Heart right ventricle (tissue), 16 donors: ENCODE data around the gene KRT1. TPM values are rescaled to one million over a fixed set of nuclear protein-coding genes. Genes with fewer than 3 reads are reported as not detected.

Source experiments
- ATAC-seq, 8 donors: fragments of 200-7000 bp; cut with Tn5 transposase; one replicate each; pipeline ENCODE4 v1.9.1; 2020; ENCODE audit warnings: mild to moderate bottlenecking in 8 of 8, moderate library complexity in 8 of 8, moderate number of reproducible peaks in 1 of 8
- DNase-seq, 2 donors: peaks; one replicate each; pipeline ENCODE4 v3.0.0-alpha.2; 2020
- H3K27ac ChIP-seq, 10 donors: fragments of 200-600 bp; sonication (generic) in 2 of 10; one replicate each; pipeline versions ENCODE4 v1.5.0 to v1.8.0; 2020 to 2022; ENCODE audit warnings: mild to moderate bottlenecking in 3 of 10
- H3K27me3 ChIP-seq, 7 donors: fragments of 200-600 bp; one replicate each; pipeline ENCODE4 v1.8.0; 2021 to 2022; ENCODE audit warnings: mild to moderate bottlenecking in 2 of 7
- H3K36me3 ChIP-seq, 9 donors: fragments of 200-600 bp; sonication (generic) in 1 of 9; one replicate each; pipeline versions ENCODE4 v1.5.0 to v1.8.0; 2020 to 2022; ENCODE audit warnings: mild to moderate bottlenecking in 2 of 9
- H3K4me1 ChIP-seq, 9 donors: fragments of 200-600 bp; sonication (generic) in 1 of 9; one replicate each; pipeline versions ENCODE4 v1.5.0 to v1.8.0; 2020 to 2022; ENCODE audit warnings: mild to moderate bottlenecking in 4 of 9
- H3K4me3 ChIP-seq, 10 donors: fragments of 200-600 bp; sonication (generic) in 2 of 10; one replicate each; pipeline versions ENCODE4 v1.5.0 to v1.8.0; 2020 to 2022; ENCODE audit warnings: mild to moderate bottlenecking in 7 of 10, moderate library complexity in 2 of 10
- H3K9me3 ChIP-seq, 11 donors: fragments of 200-600 bp in 10 of 11; sonication (generic) in 2 of 11; one replicate each; pipeline versions ENCODE4 v1.5.0 to v1.8.0; 2013 to 2022; ENCODE audit warnings: mild to moderate bottlenecking in 2 of 11, control low read depth in 1 of 11, moderate library complexity in 1 of 11
- CTCF ChIP-seq, 9 donors: fragments of 200-600 bp; sonication (generic) in 2 of 9; IDR thresholded peaks; one replicate each; pipeline versions ENCODE4 v1.5.0 to v1.8.0; 2021 to 2022; ENCODE audit warnings: antibody characterized with exemption in 9 of 9, mild to moderate bottlenecking in 5 of 9, moderate library complexity in 1 of 9
- WGBS, 2 donors: extraction: QIAGEN DNeasy Blood & Tissue Kit; methylation state at CpG; one replicate each; pipeline ENCODE4 v1.1.7; 2013; ENCODE audit warnings: inconsistent platforms in 1 of 2; 5-methylcytosine and 5-hydroxymethylcytosine counted together
- intact Hi-C, 10 donors: fragments of 100-400 bp; cut with DNase I; formaldehyde crosslinking; loops; one replicate each; pipeline versions ENCODE4 v1.11.1 to v1.14.2; 2022
- polyA plus RNA-seq, 2 donors: library from polyadenylated mRNA; stranded (reverse); fragments of 200-250 nt; gene quantifications; one replicate each; pipeline ENCODE4 v1.2.3, GENCODE V29; 2013
- total RNA-seq, 10 donors: library from RNA; stranded (reverse); fragmentation: NEBNext Ultra II Directional in 3 of 10; extraction: Animal tissue kit (Norgen Biotek cat#: 25700) in 3 of 10; gene quantifications; one replicate each; pipeline versions ENCODE4 v1.2.1 to v1.2.4, GENCODE V29; 2021 to 2023
- donor health status: Arrhythmogenic right ventricular cardiomyopathy.
- donor health status: ischemic (EF 13 %, LVEDD 7.1; RV severe dilation, severe dysfunction).
- donor health status: healthy with polysubstance abuse.
- donor health status: DM: no; HTN: yes; CAD: no.
- donor health status: DM: no; HTN: no; CAD: no.
- donor health status: ischemic (EF 25% LVEDD 6.9; RV normal size, moderate dysfunction).
- donor health status: ischemic (EF 25% LVEDD 5.7; RV mildly dilated, moderate dysfunction).
- donor health status: healthy.
- donor health status: DM: yes; HTN: yes; CAD: no.
- donor health status: Ischemic cardiomyopathy.
- donor health status: ischemic (EF 35%, LVEDD 5.7; RV mildly dilated, moderate dysfunction).
- donor health status: nonischemic (EF 11% LVEDD 7.7; RV severe dilation, severe dysfunction).
- donor health status: DM: yes; HTN: yes; CAD: no.
- donor health status: PGD.
- donor health status: ischemic (EF 29% LVEDD 5.4; RV normal size, mild dysfunction).
- donor health status: nonischemic (EF 23%, LVEDD 6.1; RV moderate dilation, normal function).

The KRT1 gene
- total and polyA plus RNA-seq, 12 donors = not detected

- TF ChIP-seq CTCF (IDR thresholded peaks at IDR 0.05) = no peak
- no peak overlapping the region for H3K4me3 ChIP-seq
- ATAC-seq (no peak), DNase-seq (no peak)
- WGBS, 2 donors = 64 to 72% methylated on average over 5 of the region's 5 CpGs
- peaks cover 0 to 49% (median 15%) of the 10 kb centered on the region in 7 donors for H3K27me3 ChIP-seq
- intact Hi-C loops = no loop called here
- no peaks in the 10 kb centered on the region for H3K9me3 ChIP-seq
- no peak overlapping the region for H3K27ac ChIP-seq
- no peaks in the 10 kb centered on the region for H3K36me3 ChIP-seq
- peaks cover 0 to 2% (median 0%) of the 10 kb centered on the region in 9 donors for H3K4me1 ChIP-seq
Observed at GRCh38 chr12:52636592-52637258, 43.5 kb downstream of the KRT1 start.

- H3K27ac ChIP-seq = no peak overlapping the region
- intact Hi-C loops = no loop called here
- no peaks in the 10 kb centered on the region for H3K9me3 ChIP-seq
- no peak overlapping the region for H3K4me3 ChIP-seq
- WGBS, 2 donors = 82 to 86% methylated on average over 6 of the region's 6 CpGs
- H3K36me3 ChIP-seq = no peaks in the 10 kb centered on the region
- H3K4me1 ChIP-seq = peaks cover 0 to 2% (median 0%) of the 10 kb centered on the region in 9 donors
- TF ChIP-seq CTCF (IDR thresholded peaks at IDR 0.05) = no peak
- DNase-seq (no peak), ATAC-seq (no peak)
- H3K27me3 ChIP-seq = peaks cover 0 to 44% (median 13%) of the 10 kb centered on the region in 7 donors
Observed at GRCh38 chr12:52636189-52636588, 44.0 kb downstream of the KRT1 start.

GRCh38 chr12:52634266-52635056 lies 45.7 kb downstream of the KRT1 start:
- ATAC-seq = peak; percentile 91 to 99 (median 96)
- Histone ChIP-seq H3K4me3 (no peak overlapping the region), H3K9me3 (no peaks in the 10 kb centered on the region), H3K36me3 (no peaks in the 10 kb centered on the region), H3K27me3 (peaks cover 0 to 37% (median 10%) of the 10 kb centered on the region in 7 donors), H3K27ac (no peak overlapping the region), H3K4me1 (peaks cover 0 to 2% (median 0%) of the 10 kb centered on the region in 9 donors)
- intact Hi-C loops = no loop called here
- 49 to 52% methylated on average over 7 of the region's 7 CpGs for WGBS, 2 donors
- TF ChIP-seq CTCF (IDR thresholded peaks at IDR 0.05) = no peak
- DNase-seq = peak; percentile 73 to 75

- 59 to 62% methylated on average over 4 of the region's 4 CpGs for WGBS, 2 donors
Observed at GRCh38 chr12:52633383-52633782, 46.8 kb downstream of the KRT1 start.

More at GRCh38 chr12:52633383-52633782, 46.8 kb downstream of the KRT1 start:
- Histone ChIP-seq H3K27ac (no peak overlapping the region), H3K27me3 (peaks cover 0 to 38% (median 2%) of the 10 kb centered on the region in 7 donors), H3K9me3 (no peaks in the 10 kb centered on the region), H3K4me1 (peaks cover 0 to 2% (median 0%) of the 10 kb centered on the region in 9 donors), H3K36me3 (no peaks in the 10 kb centered on the region), H3K4me3 (no peak overlapping the region)
- intact Hi-C loops = no loop called here
- no peak for ATAC-seq
- no peak for DNase-seq
- TF ChIP-seq CTCF (IDR thresholded peaks at IDR 0.05) = no peak
